ENCODE measurements around the gene EPM2AIP1. TPM values are rescaled to one million over a fixed set of nuclear protein-coding genes. Genes with fewer than 3 reads are reported as not detected.

EPM2AIP1 gene
- total and polyA plus RNA-seq, 3 experiments from 2014 or later = 7.1 to 16.0 (median 14.8) TPM

GRCh38 chr3:37031096-37031682 is 38.3 kb upstream of the EPM2AIP1 start:
- Mint-ChIP-seq H3K36me3 (peaks cover 32 to 91% (median 34%) of the 10 kb centered on the region in 3 donors), H3K27me3 (no peaks in the 10 kb centered on the region), H3K4me1 (no peaks in the 10 kb centered on the region), H3K4me3 (no peak overlapping the region), H3K9me3 (peaks cover 0 to 3% (median 0%) of the 10 kb centered on the region in 5 donors), H3K27ac (peak overlapping the region in 1 of 8 donors; percentile 14)
- Histone ChIP-seq H3K9me3 (ENCODE audit: low read length) (peaks cover 5% of the 10 kb centered on the region), H3K4me1 (ENCODE audit: insufficient read depth, low read length) (no peaks in the 10 kb centered on the region), H3K4me3 (ENCODE audit: low read length) (no peak overlapping the region), H3K27ac (ENCODE audit: low read depth, low read length) (no peak overlapping the region), H3K36me3 (ENCODE audit: insufficient read depth, low read length) (peaks cover 35% of the 10 kb centered on the region), H3K27me3 (ENCODE audit: insufficient read depth, low read length, poor library complexity, severe bottlenecking) (no peaks in the 10 kb centered on the region)
- CTCF ChIA-PET = no interaction called here
- DNase-seq = no peak
- POLR2A ChIA-PET = no interaction called here

DNA sequence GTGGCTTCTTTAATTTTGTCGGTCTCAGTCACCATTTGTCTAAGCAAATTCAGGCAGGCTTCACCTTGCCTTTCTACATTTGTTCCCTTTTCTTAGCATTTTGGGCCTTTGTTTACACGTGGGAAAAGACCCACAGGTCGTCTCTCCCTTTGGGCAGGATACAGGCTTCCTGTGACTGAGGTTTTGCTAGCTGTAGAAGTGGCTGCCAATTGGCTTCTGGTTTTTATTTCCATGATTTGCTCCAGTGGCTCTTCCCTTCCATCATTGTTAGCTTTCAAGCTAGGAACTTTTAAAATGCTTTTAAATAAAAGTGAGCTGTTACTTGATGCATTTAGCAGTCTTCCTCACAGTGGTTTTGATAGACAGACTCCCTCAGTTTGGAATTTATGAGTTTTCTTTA is 37.7 kb upstream of the EPM2AIP1 start:
- ChIA-PET POLR2A (no interaction called here), CTCF (no interaction called here)
- Histone ChIP-seq H3K4me1 (ENCODE audit: insufficient read depth, low read length) (no peaks in the 10 kb centered on the region), H3K4me3 (ENCODE audit: low read length) (no peak overlapping the region), H3K36me3 (ENCODE audit: insufficient read depth, low read length) (peaks cover 37% of the 10 kb centered on the region), H3K9me3 (ENCODE audit: low read length) (peaks cover under 1% of the 10 kb centered on the region), H3K27ac (ENCODE audit: low read depth, low read length) (no peak overlapping the region), H3K27me3 (ENCODE audit: insufficient read depth, low read length, poor library complexity, severe bottlenecking) (no peaks in the 10 kb centered on the region)
- DNase-seq = no peak
- no peaks in the 10 kb centered on the region for H3K4me1 Mint-ChIP-seq
- peaks cover 26 to 91% (median 34%) of the 10 kb centered on the region in 3 donors for H3K36me3 Mint-ChIP-seq
- no peak overlapping the region for H3K4me3 Mint-ChIP-seq
- H3K27me3 Mint-ChIP-seq = no peaks in the 10 kb centered on the region
- H3K27ac Mint-ChIP-seq = peak overlapping the region in 1 of 8 donors; percentile 24
- H3K9me3 Mint-ChIP-seq = peaks cover 0 to 3% (median 0%) of the 10 kb centered on the region in 5 donors

- Mint-ChIP-seq H3K4me3 (no peak overlapping the region), H3K4me1 (no peaks in the 10 kb centered on the region), H3K9me3 (no peaks in the 10 kb centered on the region), H3K27me3 (no peaks in the 10 kb centered on the region), H3K36me3 (peaks cover 17 to 89% (median 27%) of the 10 kb centered on the region in 3 donors), H3K27ac (no peak overlapping the region)
- Histone ChIP-seq H3K36me3 (ENCODE audit: insufficient read depth, low read length) (peaks cover 34% of the 10 kb centered on the region), H3K27me3 (ENCODE audit: insufficient read depth, low read length, poor library complexity, severe bottlenecking) (no peaks in the 10 kb centered on the region), H3K9me3 (ENCODE audit: low read length) (no peaks in the 10 kb centered on the region), H3K27ac (ENCODE audit: low read depth, low read length) (no peak overlapping the region), H3K4me1 (ENCODE audit: insufficient read depth, low read length) (no peaks in the 10 kb centered on the region), H3K4me3 (ENCODE audit: low read length) (no peak overlapping the region)
- ChIA-PET POLR2A (interaction anchor here (0.6 to 0.7 kb wide), 2 partner anchors 36 to 100 kb away, joined by 3 to 4 read pairs; partner anchors contain the start of gene MLH1), CTCF (interaction anchor here (1.2 kb wide), 1 partner anchor 11 kb away, joined by 3 read pairs; no protein-coding TSS in a partner anchor)
- no peak for DNase-seq
Measured at GRCh38 chr3:37029516-37030163, 36.7 kb upstream of the EPM2AIP1 start.

DNA sequence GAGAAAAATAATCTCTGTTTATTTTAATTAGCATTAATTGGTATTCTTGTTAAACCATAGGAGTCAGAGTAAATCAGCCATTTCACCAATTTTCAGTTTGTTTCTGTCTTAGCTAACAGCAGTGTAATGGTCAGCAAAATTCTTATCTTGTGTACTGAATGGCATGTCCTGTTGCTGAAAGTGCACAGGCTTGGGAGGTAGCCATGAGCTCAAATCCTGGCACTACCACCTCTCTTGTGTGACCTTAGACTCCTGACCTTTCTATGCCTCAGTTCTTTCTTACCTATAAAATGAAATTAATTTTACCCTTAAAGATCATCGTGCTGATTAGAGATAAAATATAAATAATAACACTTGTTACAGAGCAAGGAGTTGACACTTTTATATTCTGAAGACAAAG is 36.2 kb upstream of the EPM2AIP1 start:
- Histone ChIP-seq H3K36me3 (ENCODE audit: insufficient read depth, low read length) (peaks cover 35% of the 10 kb centered on the region), H3K4me3 (ENCODE audit: low read length) (no peak overlapping the region), H3K27ac (ENCODE audit: low read depth, low read length) (no peak overlapping the region), H3K9me3 (ENCODE audit: low read length) (no peaks in the 10 kb centered on the region), H3K27me3 (ENCODE audit: insufficient read depth, low read length, poor library complexity, severe bottlenecking) (no peaks in the 10 kb centered on the region), H3K4me1 (ENCODE audit: insufficient read depth, low read length) (no peaks in the 10 kb centered on the region)
- no peak for DNase-seq
- ChIA-PET CTCF (interaction anchor here (1.2 kb wide), 1 partner anchor 12 kb away, joined by 3 read pairs; no protein-coding TSS in a partner anchor), POLR2A (interaction anchor here (0.6 kb wide), 1 partner anchor 99 kb away, joined by 3 read pairs; no protein-coding TSS in a partner anchor)
- no peak overlapping the region for H3K4me3 Mint-ChIP-seq
- H3K9me3 Mint-ChIP-seq = no peaks in the 10 kb centered on the region
- peaks cover 14 to 90% (median 25%) of the 10 kb centered on the region in 3 donors for H3K36me3 Mint-ChIP-seq
- H3K4me1 Mint-ChIP-seq = peaks cover 0 to 2% (median 0%) of the 10 kb centered on the region in 3 donors
- H3K27ac Mint-ChIP-seq = no peak overlapping the region
- no peaks in the 10 kb centered on the region for H3K27me3 Mint-ChIP-seq

- ChIA-PET POLR2A (no interaction called here), CTCF (no interaction called here)
- Histone ChIP-seq H3K4me1 (ENCODE audit: insufficient read depth, low read length) (no peaks in the 10 kb centered on the region), H3K4me3 (ENCODE audit: low read length) (no peak overlapping the region), H3K27me3 (ENCODE audit: insufficient read depth, low read length, poor library complexity, severe bottlenecking) (no peaks in the 10 kb centered on the region), H3K27ac (ENCODE audit: low read depth, low read length) (no peak overlapping the region), H3K36me3 (ENCODE audit: insufficient read depth, low read length) (peaks cover 33% of the 10 kb centered on the region), H3K9me3 (ENCODE audit: low read length) (no peaks in the 10 kb centered on the region)
- no peak for DNase-seq
- peaks cover 11 to 92% (median 24%) of the 10 kb centered on the region in 3 donors for H3K36me3 Mint-ChIP-seq
- H3K4me1 Mint-ChIP-seq = peaks cover 0 to 4% (median 0%) of the 10 kb centered on the region in 3 donors
- H3K27ac Mint-ChIP-seq = peak overlapping the region in 1 of 8 donors; percentile 15
- no peaks in the 10 kb centered on the region for H3K27me3 Mint-ChIP-seq
- no peaks in the 10 kb centered on the region for H3K9me3 Mint-ChIP-seq
- H3K4me3 Mint-ChIP-seq = no peak overlapping the region
Measured at GRCh38 chr3:37028329-37028728, 35.4 kb upstream of the EPM2AIP1 start.

GRCh38 chr3:37026851-37027250 is 33.9 kb upstream of the EPM2AIP1 start:
- H3K27ac Mint-ChIP-seq = no peak overlapping the region
- no peak for DNase-seq
- no peak overlapping the region for H3K4me3 Mint-ChIP-seq
- CTCF ChIA-PET = no interaction called here
- Histone ChIP-seq H3K36me3 (ENCODE audit: insufficient read depth, low read length) (peaks cover 37% of the 10 kb centered on the region), H3K27me3 (ENCODE audit: insufficient read depth, low read length, poor library complexity, severe bottlenecking) (no peaks in the 10 kb centered on the region), H3K9me3 (ENCODE audit: low read length) (no peaks in the 10 kb centered on the region), H3K4me3 (ENCODE audit: low read length) (no peak overlapping the region), H3K27ac (ENCODE audit: low read depth, low read length) (no peak overlapping the region), H3K4me1 (ENCODE audit: insufficient read depth, low read length) (no peaks in the 10 kb centered on the region)
- H3K9me3 Mint-ChIP-seq = no peaks in the 10 kb centered on the region
- H3K27me3 Mint-ChIP-seq = no peaks in the 10 kb centered on the region
- H3K36me3 Mint-ChIP-seq = peaks cover 11 to 92% (median 26%) of the 10 kb centered on the region in 3 donors
- POLR2A ChIA-PET = interaction anchor here (0.6 kb wide), 1 partner anchor 9 kb away, joined by 4 read pairs; no protein-coding TSS in a partner anchor
- peaks cover 0 to 4% (median 0%) of the 10 kb centered on the region in 3 donors for H3K4me1 Mint-ChIP-seq

- no peaks in the 10 kb centered on the region for H3K9me3 Mint-ChIP-seq
- Histone ChIP-seq H3K9me3 (ENCODE audit: low read length) (no peaks in the 10 kb centered on the region), H3K36me3 (ENCODE audit: insufficient read depth, low read length) (peaks cover 36% of the 10 kb centered on the region), H3K4me1 (ENCODE audit: insufficient read depth, low read length) (no peaks in the 10 kb centered on the region), H3K4me3 (ENCODE audit: low read length) (no peak overlapping the region), H3K27me3 (ENCODE audit: insufficient read depth, low read length, poor library complexity, severe bottlenecking) (no peaks in the 10 kb centered on the region), H3K27ac (ENCODE audit: low read depth, low read length) (no peak overlapping the region)
- H3K27ac Mint-ChIP-seq = peak overlapping the region in 1 of 8 donors; percentile 27
- DNase-seq = no peak
- H3K4me3 Mint-ChIP-seq = no peak overlapping the region
- ChIA-PET POLR2A (no interaction called here), CTCF (no interaction called here)
- H3K27me3 Mint-ChIP-seq = no peaks in the 10 kb centered on the region
- H3K36me3 Mint-ChIP-seq = peaks cover 11 to 92% (median 28%) of the 10 kb centered on the region in 3 donors
- peaks cover 0 to 4% (median 0%) of the 10 kb centered on the region in 3 donors for H3K4me1 Mint-ChIP-seq
Measured at GRCh38 chr3:37025561-37026335, 32.8 kb upstream of the EPM2AIP1 start.

Measured in CD8-positive, alpha-beta memory T cell (primary cell).